ENCODE measurements around the gene CCDC68. TPM values are rescaled to one million over a fixed set of nuclear protein-coding genes. Genes with fewer than 3 reads are reported as not detected.

The CCDC68 gene
- total RNA-seq, 1 donor from 2014 or later = not detected

DNA sequence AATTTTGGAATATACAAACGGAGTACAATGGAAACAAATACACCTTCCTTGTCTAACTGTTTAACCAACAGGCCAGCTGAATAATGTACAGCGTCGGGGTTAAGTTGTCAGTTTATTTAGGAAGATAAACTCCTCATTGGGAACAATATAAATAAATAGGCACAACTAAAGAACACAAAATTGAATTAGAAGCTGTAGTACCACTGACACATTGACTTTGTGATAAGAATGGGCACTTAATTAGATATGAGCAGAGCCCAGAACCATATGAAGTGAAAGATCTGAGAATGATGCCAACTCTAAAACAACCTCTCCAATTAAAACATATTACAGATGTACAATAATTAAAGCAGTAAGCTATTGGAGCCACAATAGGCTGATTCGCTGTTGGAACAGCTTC is 44.4 kb downstream of the CCDC68 start:
- peaks cover 4% of the 10 kb centered on the region for H3K27me3 Mint-ChIP-seq (ENCODE audit: low read depth)
- TF ChIP-seq, protein P1, sequence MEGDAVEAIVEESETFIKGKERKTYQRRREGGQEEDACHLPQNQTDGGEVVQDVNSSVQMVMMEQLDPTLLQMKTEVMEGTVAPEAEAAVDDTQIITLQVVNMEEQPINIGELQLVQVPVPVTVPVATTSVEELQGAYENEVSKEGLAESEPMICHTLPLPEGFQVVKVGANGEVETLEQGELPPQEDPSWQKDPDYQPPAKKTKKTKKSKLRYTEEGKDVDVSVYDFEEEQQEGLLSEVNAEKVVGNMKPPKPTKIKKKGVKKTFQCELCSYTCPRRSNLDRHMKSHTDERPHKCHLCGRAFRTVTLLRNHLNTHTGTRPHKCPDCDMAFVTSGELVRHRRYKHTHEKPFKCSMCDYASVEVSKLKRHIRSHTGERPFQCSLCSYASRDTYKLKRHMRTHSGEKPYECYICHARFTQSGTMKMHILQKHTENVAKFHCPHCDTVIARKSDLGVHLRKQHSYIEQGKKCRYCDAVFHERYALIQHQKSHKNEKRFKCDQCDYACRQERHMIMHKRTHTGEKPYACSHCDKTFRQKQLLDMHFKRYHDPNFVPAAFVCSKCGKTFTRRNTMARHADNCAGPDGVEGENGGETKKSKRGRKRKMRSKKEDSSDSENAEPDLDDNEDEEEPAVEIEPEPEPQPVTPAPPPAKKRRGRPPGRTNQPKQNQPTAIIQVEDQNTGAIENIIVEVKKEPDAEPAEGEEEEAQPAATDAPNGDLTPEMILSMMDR (IDR thresholded peaks at IDR 0.05) = no peak

DNA sequence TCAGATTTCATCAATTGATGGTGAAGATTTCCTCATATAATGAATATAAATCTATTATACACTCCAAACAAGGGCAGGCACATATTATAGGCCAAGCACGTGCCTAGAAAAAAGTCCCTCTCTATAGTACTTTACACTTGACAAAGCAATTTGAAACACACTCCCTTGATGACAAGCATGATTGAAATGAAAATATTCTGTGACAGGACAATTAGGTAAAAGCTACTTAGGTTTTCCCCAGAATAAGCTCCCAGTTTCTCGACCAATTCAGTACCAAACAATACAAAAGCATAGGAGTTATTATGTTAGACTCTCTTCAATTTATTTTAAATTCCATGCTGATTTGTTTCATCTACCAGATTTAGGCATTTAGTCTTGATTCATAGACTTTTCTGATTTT is 47.7 kb downstream of the CCDC68 start:
- Mint-ChIP-seq H3K27me3 (ENCODE audit: low read depth) (peaks cover 14% of the 10 kb centered on the region), H3K36me3 (ENCODE audit: low read depth) (no peaks in the 10 kb centered on the region), H3K27ac (ENCODE audit: unreplicated experiment) (no peak overlapping the region), H3K4me3 (ENCODE audit: unreplicated experiment) (no peak overlapping the region), H3K9me3 (ENCODE audit: low read depth) (no peaks in the 10 kb centered on the region), H3K4me1 (ENCODE audit: low read depth) (no peaks in the 10 kb centered on the region)
- no peak for DNase-seq (ENCODE audit: low spot score)
- TF ChIP-seq, protein P1 (IDR thresholded peaks at IDR 0.05) = no peak

More for the DNA sequence above, 44.4 kb downstream of the CCDC68 start:
- Mint-ChIP-seq H3K36me3 (ENCODE audit: low read depth) (no peaks in the 10 kb centered on the region), H3K4me1 (ENCODE audit: low read depth) (no peaks in the 10 kb centered on the region), H3K27ac (ENCODE audit: unreplicated experiment) (no peak overlapping the region), H3K4me3 (ENCODE audit: unreplicated experiment) (no peak overlapping the region), H3K9me3 (ENCODE audit: low read depth) (no peaks in the 10 kb centered on the region)
- DNase-seq (ENCODE audit: low spot score) = no peak

DNA sequence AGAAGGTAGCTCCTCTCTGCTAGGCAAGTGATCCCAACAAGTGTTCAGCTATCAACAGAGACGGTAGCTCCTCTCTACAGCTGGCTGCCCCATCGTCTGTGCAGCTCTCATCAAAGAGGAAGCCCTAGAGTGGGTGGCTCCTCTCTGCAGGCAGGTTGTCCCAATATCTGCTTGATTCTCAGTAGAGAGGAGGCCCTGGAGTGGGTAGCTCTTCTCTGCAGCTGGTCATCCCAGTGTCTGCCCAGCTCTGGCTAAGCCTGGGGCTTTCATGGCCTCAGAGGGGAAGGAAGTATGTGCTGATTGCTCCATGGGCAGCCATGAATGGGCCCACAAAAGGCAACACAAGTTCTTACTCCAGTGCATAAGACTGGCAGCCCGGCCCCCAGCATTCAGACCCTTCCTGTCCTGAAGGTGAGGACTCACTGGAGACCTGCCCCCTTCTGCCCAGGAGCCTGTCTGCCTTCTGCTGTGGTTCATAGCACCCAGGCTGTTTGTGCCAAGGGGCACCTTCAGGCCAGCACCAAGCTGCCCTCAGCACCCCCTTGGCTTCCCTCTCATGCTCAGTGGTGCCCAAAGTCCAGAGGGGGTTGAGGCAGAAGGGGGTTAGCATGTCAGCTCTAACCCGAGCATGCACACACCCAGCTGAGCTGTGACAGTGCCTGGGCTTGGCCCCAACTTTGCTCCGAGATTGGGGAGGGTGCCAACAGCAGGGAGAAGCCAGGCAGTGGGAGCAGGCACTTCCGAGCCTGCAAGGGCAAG is 48.9 kb downstream of the CCDC68 start:
- Mint-ChIP-seq H3K4me1 (ENCODE audit: low read depth) (no peaks in the 10 kb centered on the region), H3K4me3 (ENCODE audit: unreplicated experiment) (no peak overlapping the region), H3K36me3 (ENCODE audit: low read depth) (no peaks in the 10 kb centered on the region), H3K27ac (ENCODE audit: unreplicated experiment) (no peak overlapping the region), H3K9me3 (ENCODE audit: low read depth) (no peaks in the 10 kb centered on the region), H3K27me3 (ENCODE audit: low read depth) (peaks cover 16% of the 10 kb centered on the region)
- DNase-seq (ENCODE audit: low spot score) = no peak
- TF ChIP-seq, protein P1 (IDR thresholded peaks at IDR 0.05) = no peak

DNA sequence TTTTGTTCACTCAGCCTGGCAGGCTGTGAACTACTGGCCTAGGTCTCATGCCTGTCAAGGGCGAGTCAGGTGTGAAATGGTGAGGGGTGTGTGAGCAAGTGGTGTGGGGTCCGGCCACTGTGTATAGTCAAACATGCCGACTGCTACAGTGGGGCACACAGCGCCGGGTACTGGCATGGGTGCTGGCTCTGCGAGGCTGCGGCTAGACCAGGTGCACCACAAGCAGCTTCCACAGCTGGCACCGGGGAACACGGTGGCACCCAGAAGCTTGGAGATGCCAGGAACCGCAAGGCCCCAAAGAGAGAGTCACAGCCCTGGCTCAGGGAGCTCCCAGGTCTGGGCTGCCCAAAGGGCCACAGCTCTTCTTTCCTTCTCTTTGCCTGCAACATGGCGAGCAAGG is 49.7 kb downstream of the CCDC68 start:
- Mint-ChIP-seq H3K27me3 (ENCODE audit: low read depth) (peaks cover 16% of the 10 kb centered on the region), H3K4me3 (ENCODE audit: unreplicated experiment) (no peak overlapping the region)

DNA sequence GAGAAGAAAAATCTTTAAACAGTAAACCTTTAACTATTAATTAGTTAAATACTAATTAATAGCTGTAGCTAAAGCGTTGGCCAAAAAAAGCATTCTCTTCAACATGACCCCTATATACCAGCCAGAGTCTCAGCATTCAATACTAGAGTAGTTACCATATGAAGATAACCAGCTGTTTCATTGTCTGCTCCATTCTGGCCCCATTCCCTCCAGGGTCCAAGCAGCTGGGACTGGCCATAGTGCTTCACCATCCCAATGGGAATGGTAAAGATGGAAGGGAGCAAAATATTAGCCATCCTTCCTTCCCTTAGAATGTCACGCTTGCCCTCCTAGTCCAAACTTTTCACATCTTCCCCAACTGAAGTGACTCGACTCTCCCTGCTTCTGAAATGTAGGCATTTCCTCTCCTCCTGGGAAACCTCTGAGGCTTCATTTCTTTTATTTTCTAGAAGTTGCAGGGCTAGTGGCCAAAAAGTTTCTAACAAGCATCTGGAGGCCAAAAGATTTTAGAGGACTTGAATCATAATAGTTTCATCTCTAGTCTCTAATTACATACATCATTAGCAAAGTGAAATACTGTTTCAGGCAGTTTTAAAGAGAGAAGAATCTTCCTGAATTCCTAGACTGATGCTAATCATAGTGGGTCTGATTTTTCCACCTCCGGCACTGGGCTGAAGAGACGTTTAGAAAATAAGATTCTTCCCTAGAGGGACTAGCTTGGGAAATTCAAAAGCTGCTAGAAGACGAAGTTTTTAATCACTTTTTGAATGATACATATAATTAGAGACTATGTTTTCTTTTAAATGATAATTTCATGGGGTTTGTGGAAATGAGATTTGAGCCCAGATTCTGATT is 52.7 kb downstream of the CCDC68 start:
- peaks cover 8% of the 10 kb centered on the region for H3K4me1 Mint-ChIP-seq (ENCODE audit: low read depth)

More for the DNA sequence above, 49.7 kb downstream of the CCDC68 start:
- H3K27ac Mint-ChIP-seq (ENCODE audit: unreplicated experiment) = no peak overlapping the region
- H3K36me3 Mint-ChIP-seq (ENCODE audit: low read depth) = no peaks in the 10 kb centered on the region
- H3K4me1 Mint-ChIP-seq (ENCODE audit: low read depth) = no peaks in the 10 kb centered on the region
- DNase-seq (ENCODE audit: low spot score) = no peak
- no peaks in the 10 kb centered on the region for H3K9me3 Mint-ChIP-seq (ENCODE audit: low read depth)
- TF ChIP-seq, protein P1 (IDR thresholded peaks at IDR 0.05) = no peak

More for the DNA sequence above, 52.7 kb downstream of the CCDC68 start:
- peaks cover 14% of the 10 kb centered on the region for H3K27me3 Mint-ChIP-seq (ENCODE audit: low read depth)
- TF ChIP-seq, protein P1 (IDR thresholded peaks at IDR 0.05) = no peak
- no peaks in the 10 kb centered on the region for H3K36me3 Mint-ChIP-seq (ENCODE audit: low read depth)
- no peak overlapping the region for H3K4me3 Mint-ChIP-seq (ENCODE audit: unreplicated experiment)
- no peak for DNase-seq (ENCODE audit: low spot score)
- H3K27ac Mint-ChIP-seq (ENCODE audit: unreplicated experiment) = no peak overlapping the region
- no peaks in the 10 kb centered on the region for H3K9me3 Mint-ChIP-seq (ENCODE audit: low read depth)

Measured in chondrocyte (in vitro differentiated cells).